SW480 (cell line): ENCODE results near the gene LRRC8B.
"Not testable (repeated sequence)": the region's sequence is repeated elsewhere in the genome, so short reads cannot be mapped to it uniquely, and the experiment has no call there.

Experiments
- DNase-seq: peaks from one replicate; pipeline ENCODE4 v3.0.0-alpha.2; 2016; ENCODE audit warnings: low spot score

The LRRC8B gene

DNA sequence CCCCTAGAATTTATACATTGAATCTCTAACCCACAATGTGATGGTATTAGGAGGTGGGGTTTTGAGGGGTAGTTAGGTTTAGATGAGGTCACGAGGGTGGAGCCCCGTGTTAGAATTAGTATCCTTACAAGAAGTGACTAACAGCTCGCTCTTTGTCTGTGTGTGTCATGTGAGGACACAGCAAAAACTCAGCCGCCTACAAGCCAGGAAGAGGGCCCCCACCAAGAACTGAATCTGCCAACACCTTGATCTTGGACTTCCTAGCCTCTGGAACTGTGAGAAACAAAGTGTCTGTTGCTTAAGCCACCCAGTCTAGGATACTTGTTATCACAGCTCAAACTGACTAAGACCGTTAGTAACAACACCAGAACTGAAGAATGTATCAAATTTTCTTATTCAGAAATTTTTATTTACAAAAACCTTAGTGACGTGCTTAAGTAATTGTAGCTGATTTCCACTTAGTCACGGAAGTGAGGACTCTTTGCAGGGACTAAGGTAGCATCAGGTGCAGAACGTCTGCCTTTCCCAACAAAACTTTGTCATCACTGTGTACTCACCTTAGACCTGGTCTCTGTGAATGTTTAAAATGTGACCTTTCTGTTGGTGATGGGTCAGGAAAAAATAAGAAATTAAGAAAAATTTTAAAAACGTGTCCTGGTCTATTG is 83.8 kb downstream of the LRRC8B start:
- DNase-seq: no peak

GRCh38 chr1:89608984-89609725 is 84.5 kb downstream of the LRRC8B start:
- DNase-seq: no peak

- no peak for DNase-seq
These were observed 85.3 kb downstream of the LRRC8B start for GRCh38 chr1:89609781-89610456.

DNA sequence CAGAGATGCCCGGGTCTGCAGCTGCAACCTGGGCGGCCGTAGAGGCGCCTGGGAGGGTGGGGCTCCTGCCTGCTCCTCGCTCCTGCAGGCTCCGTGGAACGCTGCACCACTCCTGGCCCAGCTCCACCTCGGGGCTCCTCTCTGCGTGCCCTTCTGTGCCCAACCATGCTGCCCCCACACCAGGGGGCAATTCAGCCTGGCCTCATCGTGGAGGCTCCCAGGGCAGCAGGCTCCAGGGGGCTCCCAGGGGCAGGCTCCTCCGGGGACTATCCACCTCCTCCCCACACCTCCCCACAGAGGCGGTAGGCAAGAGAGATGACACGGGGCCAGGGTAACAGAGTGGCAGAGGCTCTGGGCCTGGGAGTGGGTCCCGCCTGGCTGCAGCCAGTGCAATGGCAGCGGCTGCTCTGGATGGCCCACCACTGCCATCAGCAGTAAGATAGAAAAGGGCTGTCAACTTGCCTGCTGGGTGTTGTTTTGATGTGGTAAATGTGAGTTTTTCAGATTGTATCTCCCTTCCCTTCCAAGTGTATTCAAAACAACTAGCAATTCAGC is 85.9 kb downstream of the LRRC8B start:
- no peak for DNase-seq

GRCh38 chr1:89611721-89612120 is 87.1 kb downstream of the LRRC8B start:
- no peak for DNase-seq

DNA sequence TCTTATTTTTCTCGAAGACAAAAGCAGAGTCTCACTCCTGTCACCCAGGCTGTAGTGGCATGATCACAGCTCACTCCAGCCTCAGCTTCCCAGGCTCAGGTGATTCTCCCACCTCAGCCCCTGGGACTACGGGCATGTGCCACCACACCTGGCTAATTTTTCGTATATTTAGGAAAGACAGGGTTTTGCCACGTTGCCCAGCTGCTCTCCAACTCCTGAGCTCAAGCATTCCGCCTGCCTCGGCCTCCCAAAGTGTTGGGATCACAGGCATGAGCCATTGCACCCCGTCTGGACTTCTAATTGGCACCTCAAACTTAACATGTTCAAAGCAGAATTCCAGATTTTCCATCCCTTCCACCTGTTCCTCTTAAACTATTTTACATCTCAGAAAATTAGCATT is 89.3 kb downstream of the LRRC8B start:
- DNase-seq: no peak

DNA sequence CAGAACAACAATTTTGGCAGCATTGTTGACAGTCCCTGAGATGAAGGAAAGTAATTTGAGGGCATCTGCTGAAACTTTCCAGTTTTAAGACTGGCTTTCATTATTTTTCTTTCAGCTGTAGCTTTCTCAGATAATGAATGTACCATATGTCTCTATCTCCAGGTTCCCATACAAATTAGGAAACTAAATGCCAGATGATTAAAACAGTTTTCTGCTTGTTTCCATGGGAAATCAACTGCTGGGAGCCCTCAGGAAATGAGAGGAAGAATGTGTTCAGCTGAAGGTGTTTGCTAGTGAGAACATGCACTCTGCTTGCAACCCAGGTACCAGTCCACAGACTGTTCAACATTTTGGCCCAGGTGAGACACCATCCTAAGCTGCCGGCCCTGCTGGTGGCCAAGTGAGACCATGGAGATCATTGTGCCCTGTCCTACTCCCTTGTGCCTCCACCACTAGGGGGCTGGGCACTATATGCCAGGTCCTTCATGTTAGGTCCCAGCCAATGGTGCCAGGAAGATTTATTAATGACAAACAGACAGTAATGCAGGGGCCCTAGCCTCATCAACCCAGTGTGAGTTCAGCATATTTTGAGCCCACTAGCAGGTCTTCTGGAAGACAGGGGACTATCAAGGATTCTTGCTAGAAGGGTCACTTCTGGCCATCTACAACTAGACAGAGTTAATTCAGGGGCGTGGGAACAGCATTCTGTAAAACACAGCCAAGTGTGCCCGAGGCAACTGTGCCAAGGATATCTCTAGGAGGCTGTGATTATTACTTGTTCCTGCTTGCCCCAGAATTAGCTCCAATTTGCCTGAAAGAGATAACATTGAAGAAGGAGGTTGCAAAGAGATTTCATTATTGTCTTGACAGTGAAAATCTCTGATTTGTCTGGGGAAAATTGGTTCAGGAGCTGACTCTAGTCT is 91.3 kb downstream of the LRRC8B start:
- peak; percentile 30 for DNase-seq

DNA sequence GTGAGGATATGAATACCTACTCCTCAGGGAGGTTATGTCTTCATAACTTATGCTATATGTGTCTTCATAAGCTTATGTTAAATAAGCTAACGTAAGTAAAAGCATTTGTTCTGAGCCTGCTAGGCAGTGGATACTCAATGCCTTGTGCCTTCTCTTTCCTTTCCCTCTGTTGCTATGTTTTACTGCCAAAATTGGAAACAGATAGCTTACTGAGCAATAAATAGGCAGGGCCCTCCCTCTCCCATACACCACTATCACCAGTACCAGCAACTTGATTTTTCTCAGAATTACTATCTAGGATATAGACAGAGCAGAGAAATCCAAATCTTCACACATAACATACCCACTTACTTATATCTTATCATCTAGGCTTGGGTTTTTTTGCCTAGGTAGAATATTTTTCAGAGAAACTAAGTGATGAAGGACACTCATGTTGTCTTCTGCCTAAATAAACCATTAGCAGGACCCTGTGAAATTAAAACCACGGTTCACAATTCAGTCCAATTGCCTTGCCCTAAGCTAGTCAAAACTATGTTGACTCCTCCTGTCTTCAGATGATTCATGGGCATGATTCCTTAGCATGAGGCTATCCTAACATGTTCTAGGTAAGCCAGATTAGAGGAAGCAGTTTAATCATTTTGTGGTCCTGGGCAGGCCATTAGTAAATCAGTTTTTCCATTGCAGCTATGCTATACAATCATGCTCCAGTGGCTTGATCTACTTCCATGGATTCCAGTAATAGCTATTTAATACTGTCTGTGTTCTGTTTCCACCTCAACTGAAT is 92.4 kb downstream of the LRRC8B start:
- DNase-seq: no peak

GRCh38 chr1:89620664-89621063 is 96.0 kb downstream of the LRRC8B start:
- DNase-seq: no peak

DNA sequence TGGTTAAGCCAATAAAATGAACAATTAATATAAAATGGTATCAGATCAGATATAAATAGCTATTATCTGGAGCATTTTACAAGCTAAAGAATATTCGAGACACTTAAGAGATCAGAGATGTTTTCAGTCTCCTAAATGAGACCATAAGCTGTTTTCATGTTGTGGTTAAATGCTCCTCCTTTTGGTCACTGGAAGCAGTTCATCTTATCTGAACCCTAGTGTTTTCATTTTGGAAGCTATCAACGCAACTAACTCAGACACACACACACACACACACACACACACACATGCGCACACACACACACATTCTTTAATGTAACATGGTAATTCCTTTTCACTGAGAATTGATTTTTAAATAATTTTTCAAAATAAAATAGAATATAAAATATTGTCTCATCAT is 98.3 kb downstream of the LRRC8B start:
- DNase-seq: no peak

DNA sequence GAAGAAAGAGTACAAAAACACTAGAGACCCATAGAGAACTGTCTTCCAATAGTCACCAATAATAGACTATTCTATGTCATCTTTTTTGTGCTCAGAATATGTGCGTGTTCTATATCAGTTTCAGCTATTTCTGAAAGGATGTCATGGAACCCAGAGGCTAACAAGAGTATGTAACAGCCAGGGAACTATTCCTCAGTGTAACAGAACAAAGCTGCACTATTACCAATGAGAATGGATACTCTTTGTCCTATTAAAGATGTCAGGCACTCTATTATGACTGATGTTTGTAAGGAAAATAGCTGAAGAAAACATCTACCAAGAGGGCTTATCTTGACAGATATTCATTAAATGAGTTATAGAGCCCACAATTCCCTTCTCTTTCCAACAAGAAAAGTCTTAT is 99.7 kb downstream of the LRRC8B start:
- DNase-seq: no peak

GRCh38 chr1:89624715-89625323 is 100.2 kb downstream of the LRRC8B start:
- DNase-seq: no peak

- DNase-seq: no peak
These were observed 103.0 kb downstream of the LRRC8B start for GRCh38 chr1:89627596-89627962.

- DNase-seq: no peak
These were observed 104.5 kb downstream of the LRRC8B start for GRCh38 chr1:89629146-89629545.

DNA sequence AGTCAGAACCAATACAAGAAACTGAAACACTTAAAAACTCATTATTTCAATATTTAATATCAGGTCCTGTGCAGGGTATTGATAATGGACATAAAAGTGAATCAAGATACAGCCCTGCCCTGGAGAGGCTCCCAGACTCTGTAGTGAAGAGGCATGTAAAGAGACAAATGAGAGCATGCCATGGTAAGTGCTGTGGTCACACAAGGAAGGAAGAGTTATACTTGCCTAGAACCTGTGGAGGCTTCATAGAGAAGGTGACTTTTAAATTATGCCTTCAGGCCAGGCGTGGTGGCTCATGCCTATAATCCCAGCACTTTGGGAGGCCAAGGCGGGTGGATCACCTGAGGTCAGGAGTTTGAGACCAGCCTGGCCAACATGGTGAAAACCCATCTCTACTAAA is 105.0 kb downstream of the LRRC8B start:
- DNase-seq: not testable (repeated sequence)

- DNase-seq: no peak
These were observed 105.4 kb downstream of the LRRC8B start for GRCh38 chr1:89630048-89630447.

DNA sequence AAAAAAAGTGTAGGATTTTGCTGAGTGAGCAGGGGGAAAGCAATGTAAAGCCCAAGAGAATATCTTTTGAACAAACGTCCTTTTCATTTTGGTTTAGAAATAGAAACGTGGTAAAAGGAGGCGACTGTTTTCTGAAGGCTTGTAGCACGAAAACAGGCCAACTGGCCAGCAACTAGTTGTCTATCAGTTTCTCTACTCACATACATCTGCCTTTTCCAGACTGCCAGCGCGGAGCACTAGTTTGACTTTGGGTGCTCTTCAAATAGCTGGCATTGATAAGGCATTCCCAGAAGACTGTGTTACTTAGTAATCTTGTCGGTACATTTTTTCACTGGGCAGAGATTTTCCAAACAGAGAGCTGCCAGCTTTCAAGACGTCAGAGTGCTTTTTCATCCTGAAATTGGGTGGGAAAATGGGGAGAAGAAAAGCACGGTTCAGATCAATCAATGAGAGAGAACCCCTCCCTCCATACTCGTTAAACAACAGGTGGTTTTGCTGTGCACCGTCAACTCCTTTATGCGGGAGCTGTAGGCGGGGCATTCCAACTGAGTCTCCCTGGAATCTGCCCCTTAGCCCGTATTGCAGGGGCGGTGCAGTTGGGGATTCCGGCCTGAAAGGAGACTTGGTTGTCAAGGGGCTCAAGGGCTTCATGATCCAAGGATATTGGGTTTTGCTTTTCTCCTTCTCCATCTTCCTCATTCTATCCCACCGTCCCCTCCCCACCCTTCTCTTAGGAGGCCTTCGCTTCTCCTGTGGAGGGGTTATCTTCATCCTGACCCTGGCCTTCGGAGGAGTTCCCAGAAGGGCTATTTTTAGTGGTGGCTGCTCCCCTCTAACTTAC is 107.4 kb downstream of the LRRC8B start:
- DNase-seq: peak; percentile 21

GRCh38 chr1:89632657-89633247 is 108.1 kb downstream of the LRRC8B start, which contains the start of gene LRRC8C:
LRRC8C (plus strand) TSS chr1:89633120; CDS start chr1:89686474, 53,354 bp downstream.
- DNase-seq: peak; percentile 59

- peak; percentile 54 for DNase-seq
These were observed 108.7 kb downstream of the LRRC8B start for GRCh38 chr1:89633248-89633799.
